ENCODE results near the gene SAAL1. TPM values are rescaled to one million over a fixed set of nuclear protein-coding genes. Genes with fewer than 3 reads are reported as not detected.

SAAL1 gene
- total and polyA plus RNA-seq, 9 of the 15 experiments (the other 6 are each of a cell fraction or from before 2014, with no cell fraction given): 38.9 to 77.5 (median 56.4) TPM

DNA sequence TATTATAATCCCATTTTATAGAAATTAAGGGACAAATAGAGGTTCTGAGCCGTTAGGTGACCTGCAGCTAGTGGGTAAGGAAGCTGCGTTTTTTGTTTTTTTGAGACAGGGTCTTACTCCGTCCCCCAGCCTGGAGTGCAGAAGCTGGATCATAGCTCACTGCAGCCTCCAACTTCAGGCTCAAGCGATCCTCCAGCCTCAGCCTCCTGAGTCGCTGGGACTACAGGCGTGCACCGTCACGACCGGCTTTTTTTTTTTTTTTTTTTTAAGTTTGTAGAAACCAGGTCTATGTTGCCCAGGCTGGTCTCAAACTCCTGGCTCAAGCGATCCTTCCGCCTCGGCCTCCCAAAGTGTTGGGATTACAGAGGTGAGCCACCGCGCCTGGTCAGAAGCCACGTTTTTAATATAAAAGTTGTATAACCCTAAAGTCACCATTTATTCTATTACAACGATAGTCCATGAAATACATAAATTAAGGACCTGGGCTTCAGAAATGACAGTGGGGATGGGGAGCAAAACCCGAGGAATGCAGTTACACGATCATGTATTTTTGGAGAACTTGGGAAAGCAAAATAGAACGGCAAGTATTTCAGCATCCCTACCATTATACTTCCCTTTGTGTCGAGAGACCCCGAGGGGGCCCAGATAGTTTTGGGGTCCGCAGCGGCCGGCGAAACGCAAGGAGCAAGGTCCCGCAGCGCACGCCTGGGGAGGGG, 638 bp downstream of the SAAL1 start:
- peak overlapping the region; percentile 77 to 95 for H3K9ac ChIP-seq (ENCODE audit: insufficient read depth in 1 of 2, low read depth in 2 of 2, low read length in 2 of 2)
- WGBS (ENCODE audit: insufficient coverage, low coverage, missing lambda C conversion rate): 5% methylated on average over 19 of the region's 29 CpGs
- peak overlapping the region; percentile 97 for H2AFZ ChIP-seq (ENCODE audit: low read depth, low read length)
- TF ChIP-seq ZNF384 (IDR thresholded peaks at IDR 0.05; ENCODE audit: low read depth, low read length) (peak; percentile 70), PTBP1 (IDR thresholded peaks at IDR 0.05; ENCODE audit: low read depth, low read length) (0 out of 2 replicates have a peak, but pooled peaks have one; percentile 55), IFI16 (CRISPR knock-in tag; IDR thresholded peaks at IDR 0.05) (no peak), E2F3 (CRISPR knock-in tag; IDR thresholded peaks at IDR 0.05) (no peak), RBM25 (IDR thresholded peaks at IDR 0.05; ENCODE audit: low read depth, low read length, severe bottlenecking) (peak; percentile 24), SIX5 (IDR thresholded peaks at IDR 0.05; ENCODE audit: borderline replicate concordance in 1 of 2, insufficient read depth in 1 of 2, low read depth in 1 of 2, low read length in 2 of 2) (no peak), KAT7 (CRISPR knock-in tag; IDR thresholded peaks at IDR 0.05; ENCODE audit: borderline replicate concordance) (0 out of 2 replicates have a peak, but pooled peaks have one; percentile 62), ZNF212 (CRISPR knock-in tag; IDR thresholded peaks at IDR 0.05) (no peak), NEUROD1 (IDR thresholded peaks at IDR 0.05; ENCODE audit: borderline replicate concordance, low read depth, low read length, partially characterized antibody) (no peak)
- no peaks in the 10 kb centered on the region for H3K9me1 ChIP-seq (ENCODE audit: control insufficient read depth, insufficient read depth, low read length)
- peak overlapping the region; percentile 88 for H3K4me2 ChIP-seq (ENCODE audit: insufficient read depth, low read length)
- in situ Hi-C loops (cut with MboI): no loop called here
- FAIRE-seq (no peak), ATAC-seq (peak; percentile 52), DNase-seq (ENCODE audit: extremely low read depth in 1 of 4, low spot score in 3 of 4) (peak in 1 of 4 experiments; percentile 24)
- H4K20me1 ChIP-seq (replicated peaks; ENCODE audit: control insufficient read depth, insufficient read depth, low read length): no peaks in the 10 kb centered on the region
- POLR2A ChIA-PET: interaction anchor here (1.1 kb wide), 1 partner anchor 16 kb away, joined by 4 read pairs; no protein-coding TSS in a partner anchor
- peaks cover 40% of the 10 kb centered on the region for H3K36me3 ChIP-seq (ENCODE audit: control insufficient read depth, insufficient read depth, low read length)
- BruUV-seq (replicated peaks): TSS peak; percentile 51
- H3K4me1 ChIP-seq (replicated peaks in 1 of 2; ENCODE audit: control insufficient read depth in 2 of 2, insufficient read depth in 2 of 2, low read length in 2 of 2): peaks cover 0 to 5% of the 10 kb centered on the region in 2 experiments; a peak in 3 of 5 replicates
- H3K27ac ChIP-seq (ENCODE audit: extremely low read depth, low read depth, low read length): peak overlapping the region; percentile 67
- peaks cover 36% of the 10 kb centered on the region for H3K79me2 ChIP-seq (ENCODE audit: control insufficient read depth, insufficient read depth, low read length)
- peak overlapping the region; percentile 91 for H3K4me3 ChIP-seq
- intact Hi-C loops (cut with micrococcal nuclease): loop anchor here (5.0 kb wide), 1 partner anchor 93 kb away; the partner anchor contains the start of gene SERGEF
- no peaks in the 10 kb centered on the region for H3K9me3 ChIP-seq (replicated peaks; ENCODE audit: control insufficient read depth, insufficient read depth, low read depth, low read length)
- no peaks in the 10 kb centered on the region for H3K27me3 ChIP-seq (ENCODE audit: control insufficient read depth in 2 of 2, insufficient read depth in 2 of 2, low read length in 2 of 2)
- CTCF ChIA-PET (ENCODE audit: low intra/inter-chr PET ratio): interaction anchor here (0.6 to 1.2 kb wide), 2 partner anchors 113 to 132 kb away, joined by 5 read pairs; no protein-coding TSS in a partner anchor
